Stimulated activated CD4-positive, alpha-beta T cell treated with anti-CD3 and anti-CD28 coated beads, Interleukin-2, amount 100 ng/mL, for 4 hours (primary cell): ENCODE measurements around the gene KCNMA1.
"Not testable (repeated sequence)": the region's sequence is repeated elsewhere in the genome, so short reads cannot be mapped to it uniquely, and the experiment has no call there.

Source experiments
- DNase-seq: peaks from one replicate; pipeline ENCODE4 v3.0.0-alpha.2; 2020; ENCODE audit warnings: low read depth

Gene KCNMA1

GRCh38 chr10:77604063-77604462 lies 33.5 kb downstream of the KCNMA1 start:
- no peak for DNase-seq

DNA sequence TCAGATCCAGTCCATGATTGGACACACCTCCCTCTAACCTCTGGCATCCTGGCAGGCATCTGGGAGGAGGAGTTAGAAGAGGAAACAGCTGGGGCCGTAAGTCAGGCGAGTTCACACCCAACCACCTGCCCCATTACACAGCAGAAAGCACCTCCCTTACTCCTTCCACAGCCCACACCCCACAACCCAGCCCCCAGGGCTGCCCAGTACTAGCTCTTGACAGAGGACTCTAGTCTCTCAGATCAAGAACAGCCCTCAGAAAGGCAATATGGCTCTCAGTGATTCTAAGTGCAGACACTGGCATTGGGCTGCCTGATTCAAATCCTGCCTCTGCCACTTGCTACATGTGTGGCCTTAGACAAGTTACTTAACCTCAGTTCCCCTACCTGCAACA lies 34.1 kb downstream of the KCNMA1 start:
- no peak for DNase-seq

DNA sequence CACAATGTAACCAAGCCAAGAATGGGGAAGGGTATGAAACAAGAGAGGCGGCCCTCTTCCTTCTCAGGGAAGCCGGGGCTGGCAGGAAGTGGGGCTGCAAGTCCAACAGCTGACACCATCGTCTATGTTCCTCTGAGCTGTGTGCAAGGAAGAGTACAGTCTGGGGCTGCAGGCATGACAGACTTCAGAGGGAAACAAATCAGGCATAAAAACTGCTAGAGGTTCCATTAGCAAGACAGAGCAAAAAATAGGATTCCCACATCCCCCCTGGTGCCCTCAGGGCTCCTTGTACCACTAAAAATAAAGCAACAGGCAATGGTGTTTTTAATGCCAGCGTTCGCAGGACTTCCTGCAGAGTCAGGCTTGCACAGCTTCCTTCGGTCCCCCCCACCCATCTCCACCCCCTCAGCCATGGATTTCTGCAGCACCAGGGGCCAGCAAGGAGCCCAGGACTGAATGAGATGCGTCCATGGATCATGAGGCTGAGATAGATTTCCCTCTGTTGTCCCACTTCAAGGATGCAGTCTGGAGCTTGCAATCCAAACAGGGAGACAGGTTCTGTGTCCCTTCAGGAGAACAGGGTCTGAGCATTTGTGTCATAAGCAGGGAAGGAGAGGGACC lies 34.6 kb downstream of the KCNMA1 start:
- no peak for DNase-seq

DNA sequence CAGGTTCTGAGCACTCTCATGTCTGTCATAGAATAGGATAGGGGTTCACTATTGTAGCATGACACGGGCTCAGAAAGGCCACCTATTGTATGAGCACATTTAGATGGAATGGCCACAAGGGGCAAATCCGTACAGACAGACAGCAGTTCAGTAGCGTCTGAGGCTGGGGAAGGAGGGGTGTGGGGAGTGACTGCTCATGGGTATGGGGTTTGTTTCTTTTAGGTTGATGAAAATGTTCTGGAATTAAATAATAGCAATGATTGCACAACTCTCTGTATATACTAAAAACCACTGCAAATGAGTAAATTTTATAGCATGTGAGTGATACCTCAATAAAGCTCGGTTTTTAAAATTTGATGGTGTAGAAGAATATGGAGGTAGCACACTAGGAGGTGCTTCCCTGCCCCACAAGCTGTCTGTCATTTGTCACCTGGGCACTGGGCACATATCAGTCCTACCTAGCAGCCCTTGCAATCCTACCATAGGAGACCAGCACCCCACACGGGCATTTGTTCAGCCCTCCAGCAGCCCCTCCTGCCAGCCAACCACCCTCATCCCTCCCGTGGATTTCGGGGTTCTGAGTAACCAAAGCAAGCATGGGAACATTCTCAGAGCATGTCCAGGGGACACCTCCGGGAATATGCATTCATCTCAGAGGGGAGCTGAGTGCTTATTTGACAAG lies 35.2 kb downstream of the KCNMA1 start:
- DNase-seq = no peak

DNA sequence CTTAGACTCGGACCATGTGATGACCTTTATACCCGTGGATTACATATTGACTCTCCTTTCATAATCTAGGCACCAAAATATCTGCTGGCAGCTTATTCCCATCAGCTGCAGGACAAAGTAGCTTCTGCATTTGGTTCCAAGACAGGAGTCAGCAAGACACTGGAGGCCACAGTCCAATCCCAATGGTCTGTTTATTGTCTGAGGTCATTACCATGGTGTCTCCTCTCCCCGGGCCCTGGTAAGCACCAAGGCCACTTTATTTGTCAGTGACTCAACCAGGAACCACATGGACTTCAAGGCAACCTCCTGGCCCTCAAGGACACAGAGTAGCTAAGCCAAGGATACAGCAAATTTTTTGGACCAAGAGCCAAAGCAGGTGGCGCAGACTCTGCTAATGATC lies 36.1 kb downstream of the KCNMA1 start:
- no peak for DNase-seq

GRCh38 chr10:77600640-77601039 lies 37.0 kb downstream of the KCNMA1 start:
- no peak for DNase-seq

GRCh38 chr10:77599651-77600050 lies 38.0 kb downstream of the KCNMA1 start:
- DNase-seq = no peak

DNA sequence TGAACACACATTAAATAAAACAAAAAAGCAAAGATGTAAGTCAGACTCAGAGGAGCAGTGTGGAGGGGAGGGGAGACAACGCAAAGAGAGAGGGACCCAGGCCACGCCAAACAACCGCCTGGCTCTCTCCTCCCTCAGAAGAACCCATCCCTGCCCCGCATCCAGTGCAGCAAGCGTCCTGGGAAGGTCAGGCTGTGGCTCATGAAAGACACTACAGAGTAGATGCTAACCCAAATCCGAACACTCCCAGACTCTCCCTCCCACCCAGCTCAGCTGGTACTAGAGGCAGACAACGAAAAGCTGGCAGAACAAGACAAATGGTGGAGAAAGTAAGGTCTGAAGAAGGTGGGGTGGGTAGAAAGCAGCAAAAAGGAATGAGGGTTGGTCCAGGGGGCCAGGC lies 39.0 kb downstream of the KCNMA1 start:
- no peak for DNase-seq

GRCh38 chr10:77597560-77597959 lies 40.0 kb downstream of the KCNMA1 start:
- DNase-seq = no peak

GRCh38 chr10:77594471-77594783 lies 43.2 kb downstream of the KCNMA1 start:
- no peak for DNase-seq

DNA sequence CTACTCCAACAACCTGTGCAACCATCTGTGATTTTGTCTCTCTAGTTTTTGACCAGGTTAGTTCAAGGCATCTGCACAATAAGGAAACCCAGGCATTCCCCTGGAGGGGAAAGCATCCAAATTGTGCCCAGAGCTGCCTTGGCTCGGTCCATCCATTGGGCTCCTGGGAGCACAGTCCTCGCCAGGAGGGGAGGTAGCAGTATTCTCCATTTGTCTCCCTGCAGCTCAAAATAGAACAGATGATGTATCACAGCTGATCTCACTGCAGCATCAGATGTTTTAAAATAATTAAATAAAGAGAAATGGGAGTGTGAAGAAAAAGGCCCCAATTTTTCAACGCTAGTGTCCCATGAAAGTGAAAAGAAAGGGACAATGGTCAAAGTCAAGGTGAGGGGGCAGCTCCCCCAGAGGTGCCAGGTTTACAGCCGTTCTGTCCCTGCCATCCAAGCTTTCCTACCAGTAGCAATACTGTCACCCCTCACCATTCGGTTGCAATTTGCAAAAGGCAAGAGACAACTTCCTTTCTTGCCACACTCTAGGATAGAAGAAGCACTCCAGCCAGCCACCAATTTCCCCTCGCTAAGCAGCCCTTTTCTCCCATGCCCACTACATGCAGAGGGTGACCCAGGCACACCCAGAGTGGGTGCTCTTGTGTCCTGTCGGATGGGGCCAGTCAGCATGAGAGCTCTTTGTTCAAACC lies 43.7 kb downstream of the KCNMA1 start:
- no peak for DNase-seq

DNA sequence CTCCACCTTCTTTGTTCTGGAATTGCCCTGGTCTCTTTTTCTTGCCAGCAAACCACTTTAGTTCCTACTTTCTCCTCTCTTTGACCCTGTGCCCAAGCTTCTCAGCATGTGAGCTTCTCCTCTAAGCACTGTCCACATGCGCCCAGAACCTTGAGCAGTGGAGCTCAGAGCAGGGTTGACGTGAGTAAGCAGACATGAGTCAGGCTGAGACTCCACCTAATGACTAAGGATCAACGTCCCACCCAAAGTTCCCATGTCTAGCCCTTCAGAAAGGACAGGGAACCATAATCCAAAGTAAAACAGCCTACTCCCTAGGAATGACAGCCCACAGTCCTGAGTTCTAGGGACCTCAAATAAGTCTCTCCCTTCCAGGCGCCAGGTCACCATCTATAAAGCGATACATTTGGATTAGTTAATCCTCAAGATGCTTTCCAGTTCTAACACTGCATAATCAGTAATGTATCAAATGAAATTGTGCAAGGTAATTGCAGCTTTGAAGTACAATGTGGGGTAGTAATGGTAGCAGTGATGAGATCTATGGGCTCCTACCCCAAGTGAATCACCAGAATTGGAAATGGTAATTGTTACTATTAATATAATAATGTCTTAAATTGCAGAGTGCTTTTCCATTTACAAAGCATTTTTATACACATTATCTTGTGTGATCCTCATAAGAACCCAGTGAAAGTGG lies 44.5 kb downstream of the KCNMA1 start:
- no peak for DNase-seq

DNA sequence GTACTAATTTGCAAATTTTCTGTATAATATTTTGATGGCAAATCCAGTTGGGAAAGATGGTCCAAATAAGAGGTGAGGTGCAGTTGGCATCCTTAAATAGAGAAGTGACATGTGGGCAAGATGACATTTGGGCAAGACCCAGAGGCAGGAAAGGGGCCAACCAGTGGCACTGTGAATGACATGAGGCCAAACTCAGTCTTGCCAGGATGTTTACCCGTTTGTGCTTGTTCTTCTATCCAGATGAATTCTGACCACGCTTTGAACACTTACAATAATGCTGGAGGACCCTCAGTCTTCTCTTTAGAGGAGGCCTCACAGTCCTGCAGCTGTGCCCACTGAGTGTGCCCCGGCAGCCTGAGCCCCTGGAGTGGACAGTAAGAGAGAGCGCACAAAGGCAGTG lies 45.1 kb downstream of the KCNMA1 start:
- DNase-seq = no peak

GRCh38 chr10:77591238-77591880 lies 46.2 kb downstream of the KCNMA1 start:
- no peak for DNase-seq

GRCh38 chr10:77590344-77591237 lies 47.0 kb downstream of the KCNMA1 start:
- DNase-seq = no peak

DNA sequence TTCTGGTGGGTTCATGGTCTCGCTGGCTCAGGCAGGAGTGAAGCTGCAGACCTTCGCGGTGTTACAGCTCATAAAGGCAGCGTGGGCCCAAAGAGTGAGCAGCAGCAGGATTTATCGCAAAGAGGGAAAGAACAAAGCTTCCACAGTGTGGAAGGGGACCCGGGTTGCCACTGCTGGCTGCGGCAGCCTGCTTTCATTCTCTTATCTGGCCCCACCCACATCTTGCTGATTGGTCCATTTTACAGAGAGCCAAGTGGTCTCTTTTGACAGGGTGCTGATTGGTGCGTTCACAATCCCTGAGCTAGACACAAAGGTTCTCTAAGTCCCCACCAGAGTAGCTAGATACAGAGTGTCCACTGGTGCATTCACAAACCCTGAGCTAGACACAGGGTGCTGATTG lies 47.9 kb downstream of the KCNMA1 start:
- DNase-seq = not testable (repeated sequence)

DNA sequence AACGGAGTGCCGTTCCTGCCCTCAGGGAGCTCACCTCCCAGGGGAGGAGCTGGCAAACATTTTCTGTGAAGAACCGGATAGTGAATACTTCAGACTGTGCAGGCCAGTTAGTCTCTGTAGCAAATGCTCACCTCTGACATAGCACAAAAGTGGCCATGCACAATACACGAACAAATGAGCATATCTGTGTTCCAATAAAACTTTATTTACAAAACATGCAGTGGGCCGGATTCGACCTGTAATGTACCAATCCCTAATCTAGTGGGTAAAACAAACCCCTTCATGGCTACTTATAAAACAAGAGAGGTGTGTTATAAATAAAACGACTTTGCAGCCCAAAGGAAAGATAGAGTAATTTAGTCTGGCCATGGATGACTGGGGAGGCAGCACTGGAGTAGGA lies 48.7 kb downstream of the KCNMA1 start:
- DNase-seq = no peak

GRCh38 chr10:77587416-77587790 lies 50.2 kb downstream of the KCNMA1 start:
- no peak for DNase-seq

GRCh38 chr10:77586719-77587415 lies 50.7 kb downstream of the KCNMA1 start:
- DNase-seq = no peak

- no peak for DNase-seq
Observed at GRCh38 chr10:77584938-77585337, 52.7 kb downstream of the KCNMA1 start.

DNA sequence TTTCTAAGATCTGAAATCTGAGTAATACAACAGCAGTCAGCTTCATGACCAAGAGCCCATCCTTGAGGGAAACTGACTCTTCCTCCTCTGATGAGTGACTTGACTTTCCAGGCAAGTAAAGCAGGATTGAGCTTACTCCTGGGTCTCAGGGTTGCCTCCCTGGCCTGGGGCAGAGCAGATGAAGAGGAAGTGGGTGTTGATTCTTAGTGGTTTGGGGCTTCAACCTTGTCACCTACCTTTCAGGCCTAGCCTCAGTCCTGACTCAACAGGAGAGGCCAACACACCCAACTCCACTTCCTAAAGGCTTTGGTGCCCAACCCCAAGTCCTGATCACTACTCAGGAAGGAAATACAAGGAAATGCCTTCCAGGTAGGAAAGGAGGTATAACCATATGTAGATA lies 54.1 kb downstream of the KCNMA1 start:
- no peak for DNase-seq
